SH-SY5Y (cell line): ENCODE data around the gene ADORA2B.

ENCODE experiments used
- GATA2 ChIP-seq: IDR thresholded peaks from 2 replicates; pipeline ENCODE4 v1.6.1; 2011; ENCODE audit warnings: mild to moderate bottlenecking, low read depth, low read length
- GATA3 ChIP-seq: IDR thresholded peaks from 2 replicates; pipeline ENCODE4 v1.6.1; 2011; ENCODE audit warnings: low read depth, mild to moderate bottlenecking, low read length, moderate library complexity

DNA sequence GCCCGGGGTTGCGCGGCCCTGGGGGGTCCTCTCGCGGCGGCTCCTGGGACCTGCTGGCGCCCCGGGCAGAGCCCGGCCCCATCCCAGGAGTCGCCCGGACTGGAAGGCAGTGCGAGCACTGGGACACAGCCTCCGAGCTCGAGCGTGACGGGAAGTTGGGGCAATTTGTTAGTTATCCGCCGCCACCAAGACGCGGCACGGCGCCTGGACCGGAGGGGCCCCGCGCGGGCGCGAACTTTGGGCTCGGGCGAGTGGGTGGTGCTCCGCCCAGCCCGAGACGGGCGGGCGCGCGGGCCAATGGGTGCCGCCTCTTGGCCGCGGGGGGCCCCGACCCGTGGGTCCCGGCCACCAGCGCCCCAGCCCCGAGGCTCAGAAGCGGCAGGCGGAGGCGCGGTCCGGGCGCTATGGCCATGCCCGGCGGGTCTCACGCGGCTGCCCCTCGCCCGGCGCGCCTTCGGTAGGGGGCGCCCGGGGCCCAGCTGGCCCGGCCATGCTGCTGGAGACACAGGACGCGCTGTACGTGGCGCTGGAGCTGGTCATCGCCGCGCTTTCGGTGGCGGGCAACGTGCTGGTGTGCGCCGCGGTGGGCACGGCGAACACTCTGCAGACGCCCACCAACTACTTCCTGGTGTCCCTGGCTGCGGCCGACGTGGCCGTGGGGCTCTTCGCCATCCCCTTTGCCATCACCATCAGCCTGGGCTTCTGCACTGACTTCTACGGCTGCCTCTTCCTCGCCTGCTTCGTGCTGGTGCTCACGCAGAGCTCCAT lies at the start of gene ADORA2B:
- TF ChIP-seq GATA2 (no peak), GATA3 (no peak)
